Measurements from ENCODE around the gene CHIC1.
"Not testable (repeated sequence)": the region's sequence is repeated elsewhere in the genome, so short reads cannot be mapped to it uniquely, and the experiment has no call there.

The CHIC1 gene

GRCh38 chrX:73562984-73563737 lies at the start of gene CHIC1:
Gene CHIC1, plus strand, starts transcription at chrX:73563197. Its CDS starts 88 bp downstream, at chrX:73563285.
- peak; percentile 63 for DNase-seq

- DNase-seq = not testable (repeated sequence)
Observed at GRCh38 chrX:73522823-73523222, 40.2 kb upstream of the CHIC1 start.

- no peak for DNase-seq
Observed at GRCh38 chrX:73524906-73525305, 38.1 kb upstream of the CHIC1 start.

- DNase-seq = no peak
Observed at GRCh38 chrX:73525928-73526690, 36.9 kb upstream of the CHIC1 start.

- not testable (repeated sequence) for DNase-seq
Observed at GRCh38 chrX:73531655-73532054, 31.3 kb upstream of the CHIC1 start.

- DNase-seq = no peak
Observed at GRCh38 chrX:73556159-73556558, 6.8 kb upstream of the CHIC1 start.

- DNase-seq = no peak
Observed at GRCh38 chrX:73561801-73562200, 1.2 kb upstream of the CHIC1 start.

GRCh38 chrX:73562458-73562857 lies 539 bp upstream of the CHIC1 start:
- no peak for DNase-seq

GRCh38 chrX:73563738-73564068 lies 706 bp downstream of the CHIC1 start:
- DNase-seq = no peak

- DNase-seq = no peak
Observed at GRCh38 chrX:73577361-73577760, 14.4 kb downstream of the CHIC1 start.

- no peak for DNase-seq
Observed at GRCh38 chrX:73581002-73581628, 18.1 kb downstream of the CHIC1 start.

- not testable (repeated sequence) for DNase-seq
Observed at GRCh38 chrX:73597758-73598157, 34.8 kb downstream of the CHIC1 start.

- DNase-seq = no peak
Observed at GRCh38 chrX:73615022-73615421, 52.0 kb downstream of the CHIC1 start.

- DNase-seq = not testable (repeated sequence)
Observed at GRCh38 chrX:73641669-73642068, 78.7 kb downstream of the CHIC1 start.

GRCh38 chrX:73647212-73647611 lies 84.2 kb downstream of the CHIC1 start:
- no peak for DNase-seq

- DNase-seq = no peak
Observed at GRCh38 chrX:73647632-73648322, 84.8 kb downstream of the CHIC1 start.

- DNase-seq = not testable (repeated sequence)
Observed at GRCh38 chrX:73661322-73661721, 98.3 kb downstream of the CHIC1 start.

- DNase-seq = no peak
Observed at GRCh38 chrX:73668779-73669178, 105.8 kb downstream of the CHIC1 start.

- DNase-seq = no peak
Observed at GRCh38 chrX:73681408-73681807, 118.4 kb downstream of the CHIC1 start.

GRCh38 chrX:73683236-73683859 lies 120.4 kb downstream of the CHIC1 start:
- DNase-seq = no peak

- DNase-seq = not testable (repeated sequence)
Observed at GRCh38 chrX:73707014-73707413, 144.0 kb downstream of the CHIC1 start.

GRCh38 chrX:73728602-73729001 lies 165.6 kb downstream of the CHIC1 start:
- DNase-seq = no peak
